IgD-negative memory B cell (primary cell): ENCODE measurements around the gene ZNF804B. TPM values are rescaled to one million over a fixed set of nuclear protein-coding genes. Genes with fewer than 3 reads are reported as not detected.

Experiments
- H3K27ac Mint-ChIP-seq, 3 donors: one replicate each; pipeline ENCODE4 v1.8.0; 2020 to 2022; ENCODE audit warnings: mild to moderate bottlenecking in 3 of 3, mixed read lengths in 3 of 3, moderate library complexity in 1 of 3
- H3K27me3 Mint-ChIP-seq: one replicate; pipeline ENCODE4 v1.8.0; 2021; ENCODE audit warnings: mixed read lengths
- H3K36me3 Mint-ChIP-seq: one replicate; pipeline ENCODE4 v1.8.0; 2020; ENCODE audit warnings: mild to moderate bottlenecking, mixed read lengths
- H3K4me1 Mint-ChIP-seq, 3 donors: one replicate each; pipeline ENCODE4 v1.8.0; 2020 to 2022; ENCODE audit warnings: mixed read lengths in 3 of 3, mild to moderate bottlenecking in 1 of 3
- H3K4me3 Mint-ChIP-seq, 4 donors: one replicate each; pipeline ENCODE4 v1.8.0; 2020 to 2022; ENCODE audit warnings: mild to moderate bottlenecking in 4 of 4, mixed read lengths in 4 of 4, moderate library complexity in 3 of 4
- H3K9me3 Mint-ChIP-seq, 3 donors: one replicate each; pipeline ENCODE4 v1.8.0; 2020 to 2021; ENCODE audit warnings: mixed read lengths in 3 of 3, mild to moderate bottlenecking in 1 of 3
- polyA plus RNA-seq: library from polyadenylated mRNA; unstranded; fragments of 300-500 nt; fragmentation: Illumina TruSeq; gene quantifications from one replicate; pipeline ENCODE4 v1.2.3, GENCODE V29; 2021

The ZNF804B gene
- polyA plus RNA-seq, 1 donor from 2014 or later: not detected

GRCh38 chr7:89308535-89308934, 549.0 kb downstream of the ZNF804B start:
- Mint-ChIP-seq H3K9me3 (peaks cover 1 to 3% (median 2%) of the 10 kb centered on the region in 3 donors), H3K4me3 (no peak overlapping the region), H3K27ac (no peak overlapping the region), H3K27me3 (no peaks in the 10 kb centered on the region), H3K4me1 (no peaks in the 10 kb centered on the region), H3K36me3 (no peaks in the 10 kb centered on the region)

- peaks cover 1 to 7% (median 2%) of the 10 kb centered on the region in 3 donors for H3K9me3 Mint-ChIP-seq
- no peaks in the 10 kb centered on the region for H3K27me3 Mint-ChIP-seq
- H3K27ac Mint-ChIP-seq: no peak overlapping the region
- H3K36me3 Mint-ChIP-seq: no peaks in the 10 kb centered on the region
- peak overlapping the region in 1 of 4 donors; percentile 32 for H3K4me3 Mint-ChIP-seq
- no peaks in the 10 kb centered on the region for H3K4me1 Mint-ChIP-seq
Observed at GRCh38 chr7:89311886-89312285, 552.4 kb downstream of the ZNF804B start.

GRCh38 chr7:89312551-89312950, 553.1 kb downstream of the ZNF804B start:
- H3K9me3 Mint-ChIP-seq: peaks cover 1 to 7% (median 2%) of the 10 kb centered on the region in 3 donors
- H3K27me3 Mint-ChIP-seq: no peaks in the 10 kb centered on the region
- H3K27ac Mint-ChIP-seq: no peak overlapping the region
- no peak overlapping the region for H3K4me3 Mint-ChIP-seq
- no peaks in the 10 kb centered on the region for H3K36me3 Mint-ChIP-seq
- H3K4me1 Mint-ChIP-seq: no peaks in the 10 kb centered on the region

- Mint-ChIP-seq H3K27me3 (no peaks in the 10 kb centered on the region), H3K4me1 (no peaks in the 10 kb centered on the region), H3K9me3 (peaks cover 0 to 14% (median 0%) of the 10 kb centered on the region in 3 donors), H3K27ac (no peak overlapping the region), H3K36me3 (no peaks in the 10 kb centered on the region), H3K4me3 (no peak overlapping the region)
Observed at GRCh38 chr7:89316584-89317251, 557.2 kb downstream of the ZNF804B start.

GRCh38 chr7:89332026-89332425, 572.5 kb downstream of the ZNF804B start:
- Mint-ChIP-seq H3K27me3 (no peaks in the 10 kb centered on the region), H3K36me3 (no peaks in the 10 kb centered on the region), H3K27ac (no peak overlapping the region)

GRCh38 chr7:89334797-89335196, 575.3 kb downstream of the ZNF804B start:
- peaks cover 0 to 1% (median 0%) of the 10 kb centered on the region in 3 donors for H3K4me1 Mint-ChIP-seq
- H3K36me3 Mint-ChIP-seq: no peaks in the 10 kb centered on the region
- no peak overlapping the region for H3K27ac Mint-ChIP-seq
- peaks cover 2 to 14% (median 3%) of the 10 kb centered on the region in 3 donors for H3K9me3 Mint-ChIP-seq
- no peak overlapping the region for H3K4me3 Mint-ChIP-seq
- no peaks in the 10 kb centered on the region for H3K27me3 Mint-ChIP-seq

More at GRCh38 chr7:89332026-89332425, 572.5 kb downstream of the ZNF804B start:
- H3K4me1 Mint-ChIP-seq: peaks cover 0 to 1% (median 0%) of the 10 kb centered on the region in 3 donors
- no peak overlapping the region for H3K4me3 Mint-ChIP-seq
- H3K9me3 Mint-ChIP-seq: peaks cover 3 to 14% (median 5%) of the 10 kb centered on the region in 3 donors

GRCh38 chr7:89335490-89335889, 576.0 kb downstream of the ZNF804B start:
- H3K9me3 Mint-ChIP-seq: peaks cover 2 to 14% (median 3%) of the 10 kb centered on the region in 3 donors
- H3K4me1 Mint-ChIP-seq: peaks cover 0 to 1% (median 0%) of the 10 kb centered on the region in 3 donors
- H3K27me3 Mint-ChIP-seq: no peaks in the 10 kb centered on the region
- H3K4me3 Mint-ChIP-seq: no peak overlapping the region
- H3K27ac Mint-ChIP-seq: no peak overlapping the region
- no peaks in the 10 kb centered on the region for H3K36me3 Mint-ChIP-seq

- Mint-ChIP-seq H3K36me3 (no peaks in the 10 kb centered on the region), H3K27ac (no peak overlapping the region), H3K27me3 (no peaks in the 10 kb centered on the region), H3K9me3 (peaks cover 2 to 14% (median 3%) of the 10 kb centered on the region in 3 donors), H3K4me3 (no peak overlapping the region), H3K4me1 (peaks cover 0 to 1% (median 0%) of the 10 kb centered on the region in 3 donors)
Observed at GRCh38 chr7:89336121-89336520, 576.6 kb downstream of the ZNF804B start.

- Mint-ChIP-seq H3K4me3 (no peak overlapping the region), H3K36me3 (no peaks in the 10 kb centered on the region), H3K9me3 (peaks cover 0 to 19% (median 3%) of the 10 kb centered on the region in 3 donors), H3K4me1 (peaks cover 0 to 1% (median 0%) of the 10 kb centered on the region in 3 donors), H3K27ac (no peak overlapping the region), H3K27me3 (no peaks in the 10 kb centered on the region)
Observed at GRCh38 chr7:89339748-89340147, 580.2 kb downstream of the ZNF804B start.

GRCh38 chr7:89357121-89357520, 597.6 kb downstream of the ZNF804B start:
- Mint-ChIP-seq H3K4me3 (no peak overlapping the region), H3K36me3 (no peaks in the 10 kb centered on the region), H3K9me3 (peaks cover 3 to 6% (median 5%) of the 10 kb centered on the region in 3 donors), H3K4me1 (no peaks in the 10 kb centered on the region), H3K27me3 (no peaks in the 10 kb centered on the region), H3K27ac (no peak overlapping the region)

- Mint-ChIP-seq H3K4me1 (no peaks in the 10 kb centered on the region), H3K9me3 (peaks cover 4 to 8% (median 8%) of the 10 kb centered on the region in 3 donors), H3K4me3 (no peak overlapping the region), H3K27ac (no peak overlapping the region), H3K36me3 (no peaks in the 10 kb centered on the region), H3K27me3 (no peaks in the 10 kb centered on the region)
Observed at GRCh38 chr7:89377219-89377618, 617.7 kb downstream of the ZNF804B start.

GRCh38 chr7:89385411-89385810, 625.9 kb downstream of the ZNF804B start:
- Mint-ChIP-seq H3K27me3 (no peaks in the 10 kb centered on the region), H3K4me3 (no peak overlapping the region), H3K36me3 (no peaks in the 10 kb centered on the region), H3K9me3 (peaks cover 0 to 4% (median 3%) of the 10 kb centered on the region in 3 donors), H3K27ac (no peak overlapping the region), H3K4me1 (no peaks in the 10 kb centered on the region)

Other genes with a start within 250 kb of the ZNF804B start
- not detected for gene TEX47, start 36.0 kb downstream of the ZNF804B start, polyA plus RNA-seq